GM12878 (cell line): Measurements from ENCODE around the gene RNF7.

Source experiments
- BCL11A ChIP-seq: IDR thresholded peaks from 2 replicates; pipeline ENCODE4 v1.6.1; 2011; ENCODE audit warnings: low read depth, low read length
- TF ChIP-seq, protein P1 (sequence below), 3 experiments: IDR thresholded peaks in 2 of 3; conservative IDR thresholded peaks in 1 of 3; 2 replicates each; pipeline ENCODE4 v1.5.1; 2011; ENCODE audit warnings: low read depth in 3 of 3, low read length in 3 of 3, mild to moderate bottlenecking in 3 of 3, control low read depth in 2 of 3, moderate library complexity in 2 of 3, inconsistent platforms in 1 of 3, mixed read lengths in 1 of 3; ENCODE audit not compliant: control insufficient read depth in 2 of 3, insufficient read depth in 1 of 3; ENCODE audit errors: extremely low read depth in 1 of 3

DNA sequence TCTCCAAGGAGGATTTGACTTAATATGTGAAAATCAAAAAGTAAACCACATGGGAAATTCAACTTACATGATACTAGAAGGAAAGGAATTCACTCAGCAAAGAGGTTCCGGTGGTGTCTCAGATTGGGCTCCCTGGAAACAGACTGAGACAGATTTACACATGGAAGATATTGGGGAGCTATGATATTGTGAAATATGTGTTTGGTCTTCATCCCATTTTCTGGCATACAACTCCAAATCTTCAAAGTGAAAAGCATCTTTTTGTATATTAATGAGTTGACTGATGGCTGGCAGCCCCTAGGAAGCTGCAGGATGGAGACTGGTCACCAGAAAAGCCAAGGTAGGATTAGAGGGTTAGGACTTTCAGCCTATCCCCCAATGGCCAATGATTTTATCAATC is 54.4 kb downstream of the RNF7 start:
- TF ChIP-seq, protein P1, sequence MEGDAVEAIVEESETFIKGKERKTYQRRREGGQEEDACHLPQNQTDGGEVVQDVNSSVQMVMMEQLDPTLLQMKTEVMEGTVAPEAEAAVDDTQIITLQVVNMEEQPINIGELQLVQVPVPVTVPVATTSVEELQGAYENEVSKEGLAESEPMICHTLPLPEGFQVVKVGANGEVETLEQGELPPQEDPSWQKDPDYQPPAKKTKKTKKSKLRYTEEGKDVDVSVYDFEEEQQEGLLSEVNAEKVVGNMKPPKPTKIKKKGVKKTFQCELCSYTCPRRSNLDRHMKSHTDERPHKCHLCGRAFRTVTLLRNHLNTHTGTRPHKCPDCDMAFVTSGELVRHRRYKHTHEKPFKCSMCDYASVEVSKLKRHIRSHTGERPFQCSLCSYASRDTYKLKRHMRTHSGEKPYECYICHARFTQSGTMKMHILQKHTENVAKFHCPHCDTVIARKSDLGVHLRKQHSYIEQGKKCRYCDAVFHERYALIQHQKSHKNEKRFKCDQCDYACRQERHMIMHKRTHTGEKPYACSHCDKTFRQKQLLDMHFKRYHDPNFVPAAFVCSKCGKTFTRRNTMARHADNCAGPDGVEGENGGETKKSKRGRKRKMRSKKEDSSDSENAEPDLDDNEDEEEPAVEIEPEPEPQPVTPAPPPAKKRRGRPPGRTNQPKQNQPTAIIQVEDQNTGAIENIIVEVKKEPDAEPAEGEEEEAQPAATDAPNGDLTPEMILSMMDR (IDR thresholded peaks at IDR 0.05 in 2 of 3, conservative IDR thresholded peaks at IDR 0.05 in 1 of 3; ENCODE audit: control insufficient read depth in 2 of 3, extremely low read depth in 1 of 3, insufficient read depth in 1 of 3, low read depth in 3 of 3, low read length in 3 of 3): no peak
- TF ChIP-seq BCL11A: no peak
